ENCODE results near the gene MUTYH. TPM values are rescaled to one million over a fixed set of nuclear protein-coding genes. Genes with fewer than 3 reads are reported as not detected.

The MUTYH gene
- polyA plus RNA-seq, 4 donors = 17.1 to 37.6 (median 35.8) TPM

DNA sequence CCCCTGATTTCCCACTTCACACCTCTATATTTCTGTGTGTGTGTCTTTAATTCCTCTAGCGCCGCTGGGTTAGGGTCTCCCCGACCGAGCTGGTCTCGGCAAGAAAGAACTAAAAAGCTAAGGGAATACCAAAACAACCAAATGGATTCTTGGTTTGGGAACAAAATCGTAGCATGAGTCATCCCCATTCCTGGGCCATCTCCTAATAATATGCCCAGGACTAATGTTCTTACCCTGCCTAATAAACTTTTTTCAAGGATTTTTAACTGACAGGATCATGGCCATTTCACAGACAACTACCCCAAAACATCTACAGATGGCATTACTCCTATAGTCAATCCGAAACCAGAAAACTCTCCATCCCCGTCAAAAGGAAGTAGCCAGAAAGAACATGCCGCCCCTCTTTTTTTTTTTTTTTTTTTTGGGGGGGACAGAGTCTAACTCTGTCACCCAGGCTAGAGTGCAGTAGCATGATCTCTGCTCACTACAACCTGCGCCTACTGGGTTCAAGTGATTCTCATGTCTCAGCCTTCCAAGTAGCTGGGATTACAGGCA, 17.7 kb downstream of the MUTYH start:
- DNase-seq (no peak), FAIRE-seq (no peak)
- H3K9me3 ChIP-seq (ENCODE audit: control insufficient read depth in 2 of 2, insufficient read depth in 1 of 2, low read depth in 1 of 2, low read length in 1 of 2) = no peaks in the 10 kb centered on the region
- no peak overlapping the region for H3K27ac ChIP-seq (ENCODE audit: low read depth in 1 of 3, low read length in 2 of 3)
- no peak overlapping the region for H3K4me3 ChIP-seq (ENCODE audit: low read depth in 1 of 3, low read length in 3 of 3)
- H3K4me1 ChIP-seq (ENCODE audit: control insufficient read depth in 3 of 3, insufficient read depth in 2 of 3, low read depth in 1 of 3, low read length in 2 of 3) = peaks cover 0 to 10% (median 2%) of the 10 kb centered on the region in 3 donors
- 85 to 90% (median 88%) methylated on average over 10 of the region's 10 CpGs for WGBS, 3 donors
- H3K27me3 ChIP-seq (ENCODE audit: control insufficient read depth in 3 of 3, insufficient read depth in 3 of 3, low read length in 3 of 3) = no peaks in the 10 kb centered on the region
- H3K36me3 ChIP-seq (ENCODE audit: control insufficient read depth in 3 of 3, insufficient read depth in 2 of 3, low read depth in 1 of 3, low read length in 3 of 3) = peaks cover 0 to 2% (median 0%) of the 10 kb centered on the region in 3 donors

DNA sequence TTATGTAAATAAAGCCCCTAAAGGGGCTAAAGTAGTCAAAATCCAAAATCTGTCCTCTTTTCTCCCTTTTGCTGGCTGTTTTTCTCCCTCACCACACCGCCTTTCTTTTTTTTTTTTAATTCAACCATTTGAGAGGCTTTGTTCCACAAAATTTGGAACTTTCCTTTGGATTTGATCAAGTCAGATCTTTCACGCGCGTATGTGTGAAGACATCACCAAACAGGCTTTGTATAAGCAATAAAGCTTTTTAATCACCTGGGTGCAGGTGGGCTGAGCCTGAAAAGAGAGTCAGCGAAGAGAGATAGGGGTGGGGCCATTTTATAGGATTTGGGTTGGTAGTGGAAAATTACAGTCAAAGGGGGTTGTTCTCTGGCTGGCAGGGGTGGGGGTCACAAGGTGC, 18.8 kb downstream of the MUTYH start:
- DNase-seq (no peak), FAIRE-seq (no peak)
- Histone ChIP-seq H3K27ac (ENCODE audit: low read depth in 1 of 3, low read length in 2 of 3) (no peak overlapping the region), H3K27me3 (ENCODE audit: control insufficient read depth in 3 of 3, insufficient read depth in 3 of 3, low read length in 3 of 3) (peaks cover 0 to 3% (median 0%) of the 10 kb centered on the region in 3 donors), H3K4me1 (ENCODE audit: control insufficient read depth in 3 of 3, insufficient read depth in 2 of 3, low read depth in 1 of 3, low read length in 2 of 3) (peaks cover 0 to 3% (median 2%) of the 10 kb centered on the region in 3 donors), H3K4me3 (ENCODE audit: low read depth in 1 of 3, low read length in 3 of 3) (no peak overlapping the region), H3K36me3 (ENCODE audit: control insufficient read depth in 3 of 3, insufficient read depth in 2 of 3, low read depth in 1 of 3, low read length in 3 of 3) (no peaks in the 10 kb centered on the region), H3K9me3 (ENCODE audit: control insufficient read depth in 2 of 2, insufficient read depth in 1 of 2, low read depth in 1 of 2, low read length in 1 of 2) (no peaks in the 10 kb centered on the region)
- WGBS, 3 donors = 86 to 93% (median 92%) methylated on average over 5 of the region's 5 CpGs

DNA sequence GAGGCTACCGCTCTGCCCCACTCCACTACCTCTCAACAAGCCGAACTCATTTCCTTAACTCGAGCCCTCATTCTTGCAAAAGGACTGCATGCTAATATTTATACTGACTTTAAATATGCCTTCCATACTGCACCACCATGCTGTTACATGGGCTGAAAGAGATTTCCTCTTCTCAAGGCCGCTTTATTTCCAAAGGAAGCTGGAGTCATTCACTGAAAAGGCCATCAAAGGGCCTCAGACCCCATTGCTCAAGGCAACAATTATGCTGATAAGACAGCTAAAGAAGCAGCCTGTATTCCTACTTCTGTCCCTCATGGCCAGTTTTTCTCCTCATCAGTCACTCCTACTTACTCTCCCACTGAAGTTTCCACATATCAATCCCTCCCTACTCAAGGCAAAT, 20.5 kb downstream of the MUTYH start:
- DNase-seq = no peak
- no peaks in the 10 kb centered on the region for H3K36me3 ChIP-seq (ENCODE audit: control insufficient read depth in 3 of 3, insufficient read depth in 2 of 3, low read depth in 1 of 3, low read length in 3 of 3)
- no peak for FAIRE-seq
- WGBS, 3 donors = 88 to 93% (median 91%) methylated on average over 4 of the region's 4 CpGs
- H3K4me3 ChIP-seq (ENCODE audit: low read depth in 1 of 3, low read length in 3 of 3) = no peak overlapping the region
- no peak overlapping the region for H3K27ac ChIP-seq (ENCODE audit: low read depth in 1 of 3, low read length in 2 of 3)
- H3K9me3 ChIP-seq (ENCODE audit: control insufficient read depth in 2 of 2, insufficient read depth in 1 of 2, low read depth in 1 of 2, low read length in 1 of 2) = no peaks in the 10 kb centered on the region
- H3K27me3 ChIP-seq (ENCODE audit: control insufficient read depth in 3 of 3, insufficient read depth in 3 of 3, low read length in 3 of 3) = peaks cover 0 to 3% (median 0%) of the 10 kb centered on the region in 3 donors
- no peaks in the 10 kb centered on the region for H3K4me1 ChIP-seq (ENCODE audit: control insufficient read depth in 3 of 3, insufficient read depth in 2 of 3, low read depth in 1 of 3, low read length in 2 of 3)

- H3K27me3 ChIP-seq (ENCODE audit: control insufficient read depth in 3 of 3, insufficient read depth in 3 of 3, low read length in 3 of 3) = peaks cover 0 to 3% (median 0%) of the 10 kb centered on the region in 3 donors
- no peak overlapping the region for H3K4me3 ChIP-seq (ENCODE audit: low read depth in 1 of 3, low read length in 3 of 3)
- FAIRE-seq (no peak), DNase-seq (no peak)
- no peaks in the 10 kb centered on the region for H3K9me3 ChIP-seq (ENCODE audit: control insufficient read depth in 2 of 2, insufficient read depth in 1 of 2, low read depth in 1 of 2, low read length in 1 of 2)
- 72 to 87% (median 79%) methylated on average over 4 of the region's 4 CpGs for WGBS, 3 donors
- no peaks in the 10 kb centered on the region for H3K36me3 ChIP-seq (ENCODE audit: control insufficient read depth in 3 of 3, insufficient read depth in 2 of 3, low read depth in 1 of 3, low read length in 3 of 3)
- H3K27ac ChIP-seq (ENCODE audit: low read depth in 1 of 3, low read length in 2 of 3) = no peak overlapping the region
- H3K4me1 ChIP-seq (ENCODE audit: control insufficient read depth in 3 of 3, insufficient read depth in 2 of 3, low read depth in 1 of 3, low read length in 2 of 3) = no peaks in the 10 kb centered on the region
Measured at GRCh38 chr1:45317166-45317565, 23.1 kb downstream of the MUTYH start.

GRCh38 chr1:45314266-45314665, 26.0 kb downstream of the MUTYH start:
- no peak overlapping the region for H3K27ac ChIP-seq (ENCODE audit: low read depth in 1 of 3, low read length in 2 of 3)
- H3K27me3 ChIP-seq (ENCODE audit: control insufficient read depth in 3 of 3, insufficient read depth in 3 of 3, low read length in 3 of 3) = peaks cover 0 to 3% (median 0%) of the 10 kb centered on the region in 3 donors
- peaks cover 0 to 4% of the 10 kb centered on the region in 2 donors for H3K9me3 ChIP-seq (ENCODE audit: control insufficient read depth in 2 of 2, insufficient read depth in 1 of 2, low read depth in 1 of 2, low read length in 1 of 2)
- H3K4me1 ChIP-seq (ENCODE audit: control insufficient read depth in 3 of 3, insufficient read depth in 2 of 3, low read depth in 1 of 3, low read length in 2 of 3) = no peaks in the 10 kb centered on the region
- DNase-seq (no peak), FAIRE-seq (no peak)
- no peaks in the 10 kb centered on the region for H3K36me3 ChIP-seq (ENCODE audit: control insufficient read depth in 3 of 3, insufficient read depth in 2 of 3, low read depth in 1 of 3, low read length in 3 of 3)
- 67 to 79% (median 77%) methylated on average over 3 of the region's 3 CpGs for WGBS, 3 donors
- H3K4me3 ChIP-seq (ENCODE audit: low read depth in 1 of 3, low read length in 3 of 3) = no peak overlapping the region

DNA sequence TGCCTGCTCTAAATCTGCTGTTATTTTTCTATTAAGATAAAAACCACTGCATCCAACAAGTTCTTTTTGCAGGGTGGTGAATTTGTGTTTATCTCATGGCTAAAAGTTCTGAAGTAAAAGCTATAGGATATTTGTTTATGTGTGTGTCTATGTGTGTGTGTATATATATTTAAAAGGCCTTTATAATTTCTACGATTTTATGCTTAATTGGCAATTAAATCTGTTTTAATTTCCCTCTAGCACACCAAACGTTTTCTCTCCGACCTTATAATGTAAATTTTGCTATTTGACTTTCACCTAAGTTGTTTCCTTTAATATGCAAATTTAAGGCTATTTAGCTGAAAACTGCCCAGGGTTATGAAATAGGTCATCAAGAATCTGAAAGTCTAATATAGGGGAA, 33.3 kb downstream of the MUTYH start:
- Histone ChIP-seq H3K36me3 (ENCODE audit: control insufficient read depth in 3 of 3, insufficient read depth in 2 of 3, low read depth in 1 of 3, low read length in 3 of 3) (no peaks in the 10 kb centered on the region), H3K27ac (ENCODE audit: low read depth in 1 of 3, low read length in 2 of 3) (no peak overlapping the region), H3K9me3 (ENCODE audit: control insufficient read depth in 2 of 2, insufficient read depth in 1 of 2, low read depth in 1 of 2, low read length in 1 of 2) (peaks cover 0 to 4% of the 10 kb centered on the region in 2 donors), H3K27me3 (ENCODE audit: control insufficient read depth in 3 of 3, insufficient read depth in 3 of 3, low read length in 3 of 3) (no peaks in the 10 kb centered on the region), H3K4me1 (ENCODE audit: control insufficient read depth in 3 of 3, insufficient read depth in 2 of 3, low read depth in 1 of 3, low read length in 2 of 3) (peaks cover 0 to 9% (median 5%) of the 10 kb centered on the region in 3 donors), H3K4me3 (ENCODE audit: low read depth in 1 of 3, low read length in 3 of 3) (no peak overlapping the region)
- DNase-seq (no peak), FAIRE-seq (no peak)
- 71 to 91% (median 85%) methylated on average over 3 of the region's 3 CpGs for WGBS, 3 donors

DNA sequence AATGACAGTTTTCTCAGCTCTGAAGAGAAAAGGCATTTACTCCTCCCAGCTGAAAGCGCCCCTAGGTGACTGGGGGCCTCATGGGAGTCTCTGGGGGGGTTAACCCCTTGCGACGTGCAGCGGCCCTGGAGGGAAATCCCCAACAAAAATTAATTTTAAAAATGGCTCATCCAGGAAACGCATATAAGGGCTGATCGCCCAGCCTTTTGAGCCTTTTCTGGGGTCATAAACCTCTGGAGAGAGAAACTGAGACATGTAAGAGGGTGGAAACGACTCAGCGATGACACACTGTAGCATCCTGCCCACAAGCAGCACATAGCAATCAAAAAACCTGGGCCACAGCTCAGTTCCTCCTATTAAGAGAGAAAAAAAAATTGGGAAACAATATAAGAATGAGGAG, 33.9 kb downstream of the MUTYH start:
- FAIRE-seq = no peak
- WGBS, 3 donors = 55 to 78% (median 61%) methylated on average over 8 of the region's 8 CpGs

DNA sequence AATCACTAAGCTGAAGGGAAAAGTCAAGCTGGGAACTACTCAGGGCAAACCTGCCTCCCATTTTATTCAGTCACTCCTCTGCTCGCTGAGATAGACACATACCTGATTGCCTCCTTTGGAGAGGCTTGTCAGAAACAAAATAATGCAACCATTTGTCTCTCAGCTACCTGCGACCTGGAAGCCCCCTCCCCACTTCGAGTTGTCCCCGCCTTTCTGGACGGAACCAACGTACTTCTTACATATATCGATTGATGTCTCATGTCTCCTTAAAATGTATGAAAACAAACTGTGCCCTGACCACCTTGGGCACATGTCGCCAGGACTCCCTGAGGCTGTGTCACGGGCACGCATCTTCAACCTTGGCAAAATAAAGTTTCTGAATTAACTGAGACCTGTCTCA, 35.0 kb downstream of the MUTYH start:
- no peak overlapping the region for H3K27ac ChIP-seq (ENCODE audit: low read depth in 1 of 3, low read length in 2 of 3)
- DNase-seq (no peak), FAIRE-seq (no peak)
- no peak overlapping the region for H3K4me3 ChIP-seq (ENCODE audit: low read depth in 1 of 3, low read length in 3 of 3)
- H3K4me1 ChIP-seq (ENCODE audit: control insufficient read depth in 3 of 3, insufficient read depth in 2 of 3, low read depth in 1 of 3, low read length in 2 of 3) = peaks cover 0 to 9% (median 5%) of the 10 kb centered on the region in 3 donors
- H3K27me3 ChIP-seq (ENCODE audit: control insufficient read depth in 3 of 3, insufficient read depth in 3 of 3, low read length in 3 of 3) = no peaks in the 10 kb centered on the region
- WGBS, 3 donors = 86 to 91% (median 86%) methylated on average over 10 of the region's 10 CpGs
- no peaks in the 10 kb centered on the region for H3K9me3 ChIP-seq (ENCODE audit: control insufficient read depth in 2 of 2, insufficient read depth in 1 of 2, low read depth in 1 of 2, low read length in 1 of 2)
- no peaks in the 10 kb centered on the region for H3K36me3 ChIP-seq (ENCODE audit: control insufficient read depth in 3 of 3, insufficient read depth in 2 of 3, low read depth in 1 of 3, low read length in 3 of 3)

More for the DNA sequence above, 33.9 kb downstream of the MUTYH start:
- no peak overlapping the region for H3K4me3 ChIP-seq (ENCODE audit: low read depth in 1 of 3, low read length in 3 of 3)
- H3K36me3 ChIP-seq (ENCODE audit: control insufficient read depth in 3 of 3, insufficient read depth in 2 of 3, low read depth in 1 of 3, low read length in 3 of 3) = no peaks in the 10 kb centered on the region
- no peak for DNase-seq
- H3K4me1 ChIP-seq (ENCODE audit: control insufficient read depth in 3 of 3, insufficient read depth in 2 of 3, low read depth in 1 of 3, low read length in 2 of 3) = peaks cover 0 to 9% (median 5%) of the 10 kb centered on the region in 3 donors
- H3K9me3 ChIP-seq (ENCODE audit: control insufficient read depth in 2 of 2, insufficient read depth in 1 of 2, low read depth in 1 of 2, low read length in 1 of 2) = peaks cover 0 to 2% of the 10 kb centered on the region in 2 donors
- H3K27ac ChIP-seq (ENCODE audit: low read depth in 1 of 3, low read length in 2 of 3) = no peak overlapping the region
- no peaks in the 10 kb centered on the region for H3K27me3 ChIP-seq (ENCODE audit: control insufficient read depth in 3 of 3, insufficient read depth in 3 of 3, low read length in 3 of 3)

Data from small intestine (tissue), 7 donors.